HG02981 (cell line): ENCODE data around the gene LIN28B.
"Not testable (repeated sequence)": the region's sequence is repeated elsewhere in the genome, so short reads cannot be mapped to it uniquely, and the experiment has no call there.

Source experiments
- ATAC-seq: cut with Tn5 transposase; IDR thresholded peaks from one replicate; pipeline ENCODE4 v1.9.1; 2021; ENCODE audit warnings: mild to moderate bottlenecking, moderate library complexity; ENCODE audit not compliant: unreplicated experiment

Gene LIN28B

GRCh38 chr6:105005451-105005850, 48.5 kb downstream of the LIN28B start:
- ATAC-seq: no peak

GRCh38 chr6:105013459-105013858, 56.6 kb downstream of the LIN28B start:
- ATAC-seq: not testable (repeated sequence)

- no peak for ATAC-seq
Observed at GRCh38 chr6:105014448-105014847, 57.5 kb downstream of the LIN28B start.

GRCh38 chr6:105014954-105015353, 58.0 kb downstream of the LIN28B start:
- ATAC-seq: no peak

- no peak for ATAC-seq
Observed at GRCh38 chr6:105015482-105015881, 58.6 kb downstream of the LIN28B start.

- ATAC-seq: no peak
Observed at GRCh38 chr6:105019285-105019684, 62.4 kb downstream of the LIN28B start.

GRCh38 chr6:105021399-105021798, 64.5 kb downstream of the LIN28B start:
- no peak for ATAC-seq

- no peak for ATAC-seq
Observed at GRCh38 chr6:105022416-105022815, 65.5 kb downstream of the LIN28B start.

- ATAC-seq: no peak
Observed at GRCh38 chr6:105024803-105025202, 67.9 kb downstream of the LIN28B start.

GRCh38 chr6:105028898-105029297, 72.0 kb downstream of the LIN28B start:
- no peak for ATAC-seq

- ATAC-seq: no peak
Observed at GRCh38 chr6:105029581-105029980, 72.7 kb downstream of the LIN28B start.

GRCh38 chr6:105034470-105034869, 77.6 kb downstream of the LIN28B start:
- no peak for ATAC-seq

GRCh38 chr6:105035299-105035698, 78.4 kb downstream of the LIN28B start:
- ATAC-seq: no peak

- ATAC-seq: no peak
Observed at GRCh38 chr6:105036351-105036750, 79.4 kb downstream of the LIN28B start.

- ATAC-seq: no peak
Observed at GRCh38 chr6:105038259-105038658, 81.4 kb downstream of the LIN28B start.

GRCh38 chr6:105041880-105042279, 85.0 kb downstream of the LIN28B start:
- ATAC-seq: no peak

- ATAC-seq: no peak
Observed at GRCh38 chr6:105042648-105043047, 85.7 kb downstream of the LIN28B start.

- ATAC-seq: no peak
Observed at GRCh38 chr6:105043979-105044378, 87.1 kb downstream of the LIN28B start.

GRCh38 chr6:105045526-105045925, 88.6 kb downstream of the LIN28B start:
- no peak for ATAC-seq

- ATAC-seq: no peak
Observed at GRCh38 chr6:105051941-105052471, 95.1 kb downstream of the LIN28B start.

GRCh38 chr6:105056646-105057045, 99.7 kb downstream of the LIN28B start:
- no peak for ATAC-seq

- ATAC-seq: no peak
Observed at GRCh38 chr6:105057160-105057559, 100.3 kb downstream of the LIN28B start.

- no peak for ATAC-seq
Observed at GRCh38 chr6:105058316-105058715, 101.4 kb downstream of the LIN28B start.
